Neural crest cell (in vitro differentiated cells): ENCODE data around the gene SDCCAG8. TPM values are rescaled to one million over a fixed set of nuclear protein-coding genes. Genes with fewer than 3 reads are reported as not detected.

ENCODE experiments used
- DNase-seq: peaks from one replicate; pipeline ENCODE4 v3.0.0; 2021; ENCODE audit warnings: low read depth, mixed read lengths, low spot score
- H3K27ac Mint-ChIP-seq: one replicate; pipeline ENCODE4 v1.8.0; 2021; ENCODE audit warnings: mild to moderate bottlenecking, mixed read lengths; ENCODE audit not compliant: unreplicated experiment
- H3K27me3 Mint-ChIP-seq: 2 replicates; pipeline ENCODE4 v1.8.0; 2021; ENCODE audit warnings: low read depth, mild to moderate bottlenecking, mixed read lengths
- H3K36me3 Mint-ChIP-seq: 2 replicates; pipeline ENCODE4 v1.8.0; 2021; ENCODE audit warnings: low read depth, mild to moderate bottlenecking, mixed read lengths
- H3K4me1 Mint-ChIP-seq: 2 replicates; pipeline ENCODE4 v1.8.0; 2021; ENCODE audit warnings: mixed read lengths
- H3K4me3 Mint-ChIP-seq: one replicate; pipeline ENCODE4 v1.8.0; 2021; ENCODE audit warnings: mild to moderate bottlenecking, mixed read lengths
- H3K9me3 Mint-ChIP-seq: 2 replicates; pipeline ENCODE4 v1.8.0; 2021; ENCODE audit warnings: mixed read lengths
- CTCF ChIP-seq: fragments of 200-600 bp; sonication (generic); conservative IDR thresholded peaks from 2 replicates; pipeline ENCODE4 v1.5.0; 2021; ENCODE audit warnings: antibody characterized with exemption, mild to moderate bottlenecking
- total RNA-seq: library from RNA; stranded (reverse); gene quantifications from 2 replicates; pipeline ENCODE4 v1.2.1, GENCODE V29; 2021

The SDCCAG8 gene
- total RNA-seq, 1 donor from 2014 or later = 19.9 TPM

DNA sequence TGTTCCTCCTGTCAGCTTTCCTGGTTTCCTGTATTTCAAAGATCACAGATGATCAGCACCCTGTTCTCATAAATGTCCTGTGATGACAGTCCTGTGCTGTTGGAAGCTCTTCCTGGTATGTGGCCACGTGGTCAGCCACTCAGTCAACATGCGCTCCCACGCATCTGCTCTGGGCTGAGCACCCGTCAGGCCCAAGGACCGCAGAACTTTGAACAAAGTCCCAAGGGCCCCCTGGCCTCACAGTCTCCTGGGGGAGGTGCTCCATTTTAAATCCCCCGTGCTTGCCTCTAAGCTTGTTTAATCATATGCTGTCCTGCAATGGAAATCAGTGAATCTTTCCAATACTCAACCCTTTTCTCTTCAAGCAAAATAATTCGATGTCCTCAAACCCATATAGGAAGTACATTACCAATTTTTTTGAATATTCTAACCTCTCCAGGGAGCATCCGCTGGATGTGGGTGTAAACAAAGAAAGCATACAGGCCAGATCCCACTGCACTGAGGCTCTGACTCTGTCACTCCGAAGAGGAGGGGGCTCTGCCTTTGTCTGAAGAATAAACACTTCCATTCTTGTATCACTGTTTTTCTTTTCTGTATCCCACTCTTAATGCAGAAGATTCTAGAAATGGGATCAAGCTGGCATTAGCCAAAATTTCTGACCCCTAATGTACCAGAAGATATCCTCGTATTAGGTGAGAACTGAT is 250.3 kb downstream of the SDCCAG8 start:
- Mint-ChIP-seq H3K27ac (peak overlapping the region; percentile 93), H3K4me3 (peak overlapping the region; percentile 54), H3K36me3 (peaks cover 15% of the 10 kb centered on the region), H3K4me1 (peaks cover 43% of the 10 kb centered on the region), H3K9me3 (peaks cover 2% of the 10 kb centered on the region), H3K27me3 (no peaks in the 10 kb centered on the region)
- no peak for DNase-seq
- TF ChIP-seq CTCF = no peak

DNA sequence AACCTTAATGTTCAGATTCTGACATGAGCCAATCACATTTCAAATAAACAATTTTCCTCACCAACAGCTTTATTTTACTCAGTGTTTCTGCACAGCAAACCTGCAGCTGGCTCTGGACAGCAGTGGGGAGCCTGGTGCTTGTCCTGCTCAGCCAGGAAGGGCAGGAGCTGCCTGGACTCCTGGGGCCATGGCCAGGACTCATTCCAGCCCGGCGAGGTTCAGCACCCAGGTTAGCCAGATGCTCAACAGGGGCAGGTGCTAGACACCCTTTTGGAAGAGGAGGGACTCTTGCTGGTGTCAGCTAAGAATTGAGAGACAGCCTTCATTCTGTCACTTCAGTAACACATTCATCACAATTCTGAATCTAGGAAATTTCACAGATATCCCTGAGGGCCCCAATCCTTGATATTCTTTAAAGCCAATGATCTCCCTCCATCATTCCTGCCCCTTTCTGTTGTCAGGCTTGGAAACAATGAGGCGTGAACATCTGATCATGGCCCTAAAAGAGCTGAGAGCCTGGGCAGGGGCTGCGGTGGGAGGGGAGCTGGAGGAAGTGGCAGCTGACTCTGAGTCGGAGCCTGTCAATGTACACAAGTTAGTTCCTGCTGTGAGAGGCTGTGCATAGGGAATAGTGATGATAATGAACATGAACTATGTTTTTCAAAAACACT is 251.3 kb downstream of the SDCCAG8 start:
- no peak overlapping the region for H3K4me3 Mint-ChIP-seq
- no peak for DNase-seq
- H3K36me3 Mint-ChIP-seq = peaks cover 18% of the 10 kb centered on the region
- H3K4me1 Mint-ChIP-seq = peaks cover 43% of the 10 kb centered on the region
- no peaks in the 10 kb centered on the region for H3K27me3 Mint-ChIP-seq
- peaks cover 2% of the 10 kb centered on the region for H3K9me3 Mint-ChIP-seq
- no peak for TF ChIP-seq CTCF
- peak overlapping the region; percentile 93 for H3K27ac Mint-ChIP-seq

DNA sequence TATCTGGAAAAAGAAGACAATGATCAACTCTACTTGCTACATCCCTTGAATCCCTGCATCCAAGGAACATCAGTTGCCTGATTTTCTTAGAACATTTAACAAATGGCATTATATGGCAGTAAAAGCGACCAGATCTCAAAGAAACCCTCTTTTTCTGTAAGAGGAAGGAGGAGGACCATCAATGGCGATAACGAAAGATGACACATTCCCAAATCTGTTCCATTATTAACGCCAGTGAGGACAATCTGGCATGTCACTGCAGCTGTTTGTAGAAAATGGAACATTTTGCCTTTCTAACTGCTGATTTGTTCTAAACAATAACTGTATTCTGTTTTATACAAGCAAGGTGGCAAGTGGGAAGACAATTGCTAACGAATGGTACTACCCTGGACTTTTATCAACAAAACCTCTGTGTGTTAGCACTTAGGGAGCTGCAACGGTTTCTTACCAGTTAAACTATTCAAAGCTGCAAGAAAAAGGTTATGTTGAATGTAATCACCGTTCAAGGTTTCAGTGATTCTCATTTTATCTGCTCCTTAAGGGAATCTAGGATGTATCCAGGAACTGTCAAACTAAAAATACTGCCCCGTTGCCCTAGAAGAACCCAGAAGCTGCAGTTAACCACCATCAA is 251.9 kb downstream of the SDCCAG8 start:
- Mint-ChIP-seq H3K4me3 (no peak overlapping the region), H3K4me1 (peaks cover 43% of the 10 kb centered on the region), H3K9me3 (peaks cover 2% of the 10 kb centered on the region), H3K27me3 (no peaks in the 10 kb centered on the region), H3K27ac (no peak overlapping the region), H3K36me3 (peaks cover 15% of the 10 kb centered on the region)
- no peak for DNase-seq
- TF ChIP-seq CTCF = no peak

DNA sequence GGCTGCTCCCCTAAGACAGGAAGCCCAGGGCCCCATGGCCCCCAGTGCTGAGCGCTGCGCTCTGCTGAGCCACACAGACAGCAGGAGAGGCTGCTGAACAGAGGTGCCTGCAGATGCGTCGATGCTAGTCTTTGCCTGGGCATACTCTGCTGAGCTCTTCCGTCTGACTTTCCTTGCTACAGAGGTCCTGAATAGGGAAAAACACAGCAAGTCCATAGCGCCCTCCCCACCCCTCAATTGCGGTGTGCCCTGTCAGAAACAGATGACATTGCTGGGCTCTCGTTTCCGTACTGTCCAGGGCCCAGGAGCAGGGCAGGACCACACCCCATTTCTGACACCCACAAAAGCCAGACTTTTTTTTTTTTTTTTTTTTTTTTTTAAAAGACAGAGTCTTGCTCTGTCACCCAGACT is 252.5 kb downstream of the SDCCAG8 start:
- H3K4me1 Mint-ChIP-seq = peaks cover 39% of the 10 kb centered on the region
- H3K36me3 Mint-ChIP-seq = peaks cover 15% of the 10 kb centered on the region
- H3K27ac Mint-ChIP-seq = peak overlapping the region; percentile 23
- no peak for TF ChIP-seq CTCF
- no peaks in the 10 kb centered on the region for H3K27me3 Mint-ChIP-seq
- H3K9me3 Mint-ChIP-seq = peaks cover 2% of the 10 kb centered on the region
- H3K4me3 Mint-ChIP-seq = no peak overlapping the region
- no peak for DNase-seq

DNA sequence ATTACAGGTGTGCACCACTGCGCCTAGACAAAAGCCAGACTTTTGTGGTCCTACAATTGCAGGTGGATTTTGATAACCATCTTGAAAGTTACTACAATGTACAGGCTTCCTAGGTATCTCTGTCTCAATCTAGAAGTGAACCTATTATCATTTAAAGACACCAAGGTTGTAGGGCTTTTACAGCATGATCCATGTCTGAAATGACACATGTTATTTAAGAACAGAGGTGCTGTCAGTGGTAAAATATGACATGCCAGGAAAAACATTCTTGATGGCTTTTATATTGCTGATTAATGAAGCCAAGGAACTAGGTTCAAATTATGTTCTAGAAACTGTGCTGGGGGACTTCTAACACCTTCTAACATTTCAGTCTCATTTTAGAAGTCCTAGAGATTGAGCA is 253.1 kb downstream of the SDCCAG8 start:
- H3K27me3 Mint-ChIP-seq = no peaks in the 10 kb centered on the region
- no peak overlapping the region for H3K4me3 Mint-ChIP-seq
- peaks cover 11% of the 10 kb centered on the region for H3K36me3 Mint-ChIP-seq
- no peak overlapping the region for H3K27ac Mint-ChIP-seq
- H3K9me3 Mint-ChIP-seq = peaks cover 2% of the 10 kb centered on the region
- DNase-seq = no peak
- TF ChIP-seq CTCF = no peak
- peaks cover 38% of the 10 kb centered on the region for H3K4me1 Mint-ChIP-seq
